ENCODE results near the gene ISX.
"Not testable (repeated sequence)": the region's sequence is repeated elsewhere in the genome, so short reads cannot be mapped to it uniquely, and the experiment has no call there.

Gene ISX

GRCh38 chr22:35022291-35022690 lies 43.7 kb upstream of the ISX start:
- H3K4me3 ChIP-seq (ENCODE audit: severe bottlenecking) = no peak overlapping the region
- no peaks in the 10 kb centered on the region for H3K4me1 ChIP-seq (ENCODE audit: insufficient read depth, poor library complexity, severe bottlenecking)
- no peak overlapping the region for H3K27ac ChIP-seq (ENCODE audit: poor library complexity, severe bottlenecking)
- H3K9me3 ChIP-seq (ENCODE audit: severe bottlenecking) = no peaks in the 10 kb centered on the region
- no peaks in the 10 kb centered on the region for H3K36me3 ChIP-seq (ENCODE audit: low read depth)
- no peaks in the 10 kb centered on the region for H3K27me3 ChIP-seq (ENCODE audit: insufficient read depth, poor library complexity, severe bottlenecking)
- TF ChIP-seq, protein P1, sequence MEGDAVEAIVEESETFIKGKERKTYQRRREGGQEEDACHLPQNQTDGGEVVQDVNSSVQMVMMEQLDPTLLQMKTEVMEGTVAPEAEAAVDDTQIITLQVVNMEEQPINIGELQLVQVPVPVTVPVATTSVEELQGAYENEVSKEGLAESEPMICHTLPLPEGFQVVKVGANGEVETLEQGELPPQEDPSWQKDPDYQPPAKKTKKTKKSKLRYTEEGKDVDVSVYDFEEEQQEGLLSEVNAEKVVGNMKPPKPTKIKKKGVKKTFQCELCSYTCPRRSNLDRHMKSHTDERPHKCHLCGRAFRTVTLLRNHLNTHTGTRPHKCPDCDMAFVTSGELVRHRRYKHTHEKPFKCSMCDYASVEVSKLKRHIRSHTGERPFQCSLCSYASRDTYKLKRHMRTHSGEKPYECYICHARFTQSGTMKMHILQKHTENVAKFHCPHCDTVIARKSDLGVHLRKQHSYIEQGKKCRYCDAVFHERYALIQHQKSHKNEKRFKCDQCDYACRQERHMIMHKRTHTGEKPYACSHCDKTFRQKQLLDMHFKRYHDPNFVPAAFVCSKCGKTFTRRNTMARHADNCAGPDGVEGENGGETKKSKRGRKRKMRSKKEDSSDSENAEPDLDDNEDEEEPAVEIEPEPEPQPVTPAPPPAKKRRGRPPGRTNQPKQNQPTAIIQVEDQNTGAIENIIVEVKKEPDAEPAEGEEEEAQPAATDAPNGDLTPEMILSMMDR (IDR thresholded peaks at IDR 0.05; ENCODE audit: poor library complexity, severe bottlenecking) = no peak
- DNase-seq (ENCODE audit: low spot score) (no peak), ATAC-seq (ENCODE audit: low read depth) (no peak)

GRCh38 chr22:35023692-35024363 lies 42.1 kb upstream of the ISX start:
- peak; percentile 59; the same call in 1 of the 3 replicates for ATAC-seq (ENCODE audit: low read depth)
- no peak overlapping the region for H3K27ac ChIP-seq (ENCODE audit: poor library complexity, severe bottlenecking)
- no peaks in the 10 kb centered on the region for H3K36me3 ChIP-seq (ENCODE audit: low read depth)
- DNase-seq (ENCODE audit: low spot score) = no peak
- no peaks in the 10 kb centered on the region for H3K4me1 ChIP-seq (ENCODE audit: insufficient read depth, poor library complexity, severe bottlenecking)
- H3K27me3 ChIP-seq (ENCODE audit: insufficient read depth, poor library complexity, severe bottlenecking) = no peaks in the 10 kb centered on the region
- TF ChIP-seq, protein P1 (IDR thresholded peaks at IDR 0.05; ENCODE audit: poor library complexity, severe bottlenecking) = peak; percentile 85
- H3K4me3 ChIP-seq (ENCODE audit: severe bottlenecking) = no peak overlapping the region
- no peaks in the 10 kb centered on the region for H3K9me3 ChIP-seq (ENCODE audit: severe bottlenecking)

DNA sequence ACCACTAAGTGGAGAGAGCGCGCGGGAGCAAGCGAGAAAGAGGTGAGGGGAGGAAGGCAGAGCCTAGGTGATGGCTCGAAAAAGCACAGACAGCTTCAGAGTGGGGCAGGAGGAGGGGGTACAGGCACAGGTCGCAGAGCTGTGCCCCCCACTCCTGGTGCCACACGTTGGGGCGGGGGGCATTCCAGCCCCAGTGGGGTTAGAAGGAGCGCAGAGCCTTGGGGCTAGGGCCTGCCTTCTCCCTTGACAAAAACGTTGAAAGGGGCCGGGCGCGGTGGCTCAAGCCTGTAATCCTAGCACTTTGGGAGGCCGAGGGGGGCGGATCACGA lies 41.6 kb upstream of the ISX start:
- no peak for ATAC-seq (ENCODE audit: low read depth)
- DNase-seq (ENCODE audit: low spot score) = no peak
- Histone ChIP-seq H3K36me3 (ENCODE audit: low read depth) (no peaks in the 10 kb centered on the region), H3K4me3 (ENCODE audit: severe bottlenecking) (no peak overlapping the region), H3K27me3 (ENCODE audit: insufficient read depth, poor library complexity, severe bottlenecking) (no peaks in the 10 kb centered on the region), H3K4me1 (ENCODE audit: insufficient read depth, poor library complexity, severe bottlenecking) (no peaks in the 10 kb centered on the region), H3K9me3 (ENCODE audit: severe bottlenecking) (no peaks in the 10 kb centered on the region), H3K27ac (ENCODE audit: poor library complexity, severe bottlenecking) (no peak overlapping the region)
- TF ChIP-seq, protein P1 (IDR thresholded peaks at IDR 0.05; ENCODE audit: poor library complexity, severe bottlenecking) = peak; percentile 62

GRCh38 chr22:35030112-35030511 lies 35.8 kb upstream of the ISX start:
- H3K27me3 ChIP-seq (ENCODE audit: insufficient read depth, poor library complexity, severe bottlenecking); H3K4me1 ChIP-seq (ENCODE audit: insufficient read depth, poor library complexity, severe bottlenecking); H3K9me3 ChIP-seq (ENCODE audit: severe bottlenecking); H3K4me3 ChIP-seq (ENCODE audit: severe bottlenecking); DNase-seq (ENCODE audit: low spot score); H3K27ac ChIP-seq (ENCODE audit: poor library complexity, severe bottlenecking); H3K36me3 ChIP-seq (ENCODE audit: low read depth); ATAC-seq (ENCODE audit: low read depth): not testable (repeated sequence)

- Histone ChIP-seq H3K27me3 (ENCODE audit: insufficient read depth, poor library complexity, severe bottlenecking) (no peaks in the 10 kb centered on the region), H3K9me3 (ENCODE audit: severe bottlenecking) (no peaks in the 10 kb centered on the region), H3K4me3 (ENCODE audit: severe bottlenecking) (no peak overlapping the region), H3K27ac (ENCODE audit: poor library complexity, severe bottlenecking) (no peak overlapping the region), H3K36me3 (ENCODE audit: low read depth) (no peaks in the 10 kb centered on the region), H3K4me1 (ENCODE audit: insufficient read depth, poor library complexity, severe bottlenecking) (no peaks in the 10 kb centered on the region)
- TF ChIP-seq, protein P1 (IDR thresholded peaks at IDR 0.05; ENCODE audit: poor library complexity, severe bottlenecking) = no peak
- ATAC-seq (ENCODE audit: low read depth) = no peak
- no peak for DNase-seq (ENCODE audit: low spot score)
Measured at GRCh38 chr22:35032571-35032970, 33.4 kb upstream of the ISX start.

Measured in RWPE2 (cell line).